Small intestine (tissue), 4 donors: ENCODE measurements around the gene EEA1. TPM values are rescaled to one million over a fixed set of nuclear protein-coding genes. Genes with fewer than 3 reads are reported as not detected.

ENCODE experiments used
- polyA plus RNA-seq, 4 donors: library from polyadenylated mRNA; stranded (reverse) in 3 of 4; unstranded in 1 of 4; fragments of 200-250 nt in 3 of 4; fragments of 120-200 nt in 1 of 4; gene quantifications; one replicate each; pipeline versions ENCODE4 v1.2.1 to v1.2.3, GENCODE V29; 2013
- donor health status: healthy with polysubstance abuse.
- donor health status: Bipolar disorder and iron deficiency.
- donor health status: healthy.

Gene EEA1
- polyA plus RNA-seq, 4 donors: 3.0 to 15.6 (median 3.7) TPM

Other genes starting within 250 kb of the EEA1 start
- gene PLEKHG7, start 226.3 kb downstream of the EEA1 start, polyA plus RNA-seq: under 1 TPM in 3 of 4 donors, not detected in 1; 0.19 to 0.72 (median 0.22) TPM